ENCODE measurements around the gene PDE6B. TPM values are rescaled to one million over a fixed set of nuclear protein-coding genes. Genes with fewer than 3 reads are reported as not detected.
"Not testable (repeated sequence)": the region's sequence is repeated elsewhere in the genome, so short reads cannot be mapped to it uniquely, and the experiment has no call there.

PDE6B gene
- total and polyA plus RNA-seq, 4 donors: 1.1 to 4.0 (median 2.1) TPM

DNA sequence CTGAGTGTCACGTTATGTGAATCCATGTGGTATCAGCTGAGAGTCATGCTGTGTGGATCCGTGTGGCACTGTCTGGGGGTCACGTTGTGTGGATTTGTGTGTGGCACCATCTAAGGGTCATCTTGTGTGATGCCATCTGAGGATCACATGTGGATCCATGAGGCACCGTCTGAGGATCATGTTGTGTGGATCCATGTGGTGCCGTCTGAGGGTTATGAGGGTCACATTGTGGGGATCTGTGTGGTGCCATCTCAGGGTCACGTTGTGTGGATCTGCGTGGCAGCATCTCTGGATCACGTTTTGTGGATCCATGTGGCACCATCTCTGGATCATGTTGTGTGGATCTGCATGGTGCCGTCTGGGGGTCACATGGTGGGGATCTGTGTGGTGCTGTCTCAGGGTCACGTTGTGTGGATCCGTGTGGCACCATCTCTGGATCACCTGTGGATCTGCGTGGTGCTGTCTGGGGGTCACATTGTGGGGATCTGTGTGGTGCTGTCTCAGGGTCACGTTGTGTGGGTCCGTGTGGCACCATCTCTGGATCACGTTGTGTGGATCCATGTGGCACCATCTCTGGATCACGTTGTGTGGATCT, 6.9 kb downstream of the PDE6B start:
- WGBS, 2 donors: 90% methylated on average over 16 of the region's 16 CpGs
- Histone ChIP-seq H3K27ac (ENCODE audit: low read depth in 1 of 2, low read length in 2 of 2) (no peak overlapping the region), H3K27me3 (ENCODE audit: control insufficient read depth in 1 of 2, insufficient read depth in 2 of 2, low read length in 1 of 2) (no peaks in the 10 kb centered on the region), H3K4me3 (ENCODE audit: low read length in 2 of 2) (no peak overlapping the region), H3K36me3 (ENCODE audit: control insufficient read depth in 1 of 2, insufficient read depth in 2 of 2, low read length in 1 of 2) (no peaks in the 10 kb centered on the region), H3K4me1 (ENCODE audit: control insufficient read depth in 1 of 2, insufficient read depth in 2 of 2, low read length in 2 of 2) (no peaks in the 10 kb centered on the region), H3K9me3 (ENCODE audit: control insufficient read depth, low read length) (peaks cover 3% of the 10 kb centered on the region)
- intact Hi-C loops (cut with DNase I): no loop called here
- DNase-seq: peak; percentile 24 to 48
- no peak for ATAC-seq (ENCODE audit: low FRiP score)

DNA sequence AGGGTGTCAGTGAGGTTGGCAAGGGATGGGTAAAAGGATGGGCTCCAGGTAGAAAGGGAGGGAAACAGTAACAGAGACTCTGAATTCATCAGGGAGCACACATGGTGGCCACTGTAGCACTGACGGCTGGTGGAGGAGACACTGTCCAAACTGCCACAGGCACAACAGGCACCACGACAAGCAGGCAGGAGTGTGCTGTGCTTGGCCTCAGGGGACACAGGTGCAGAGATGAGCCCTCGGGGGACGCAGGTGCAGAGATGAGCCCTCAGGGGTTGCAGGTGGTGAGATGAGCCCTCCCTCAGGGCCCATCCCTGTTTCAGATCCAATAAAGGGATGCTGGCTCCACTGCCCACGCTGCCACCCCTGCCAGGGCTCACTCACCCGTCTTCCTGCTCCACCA, 7.6 kb downstream of the PDE6B start:
- H3K9me3 ChIP-seq (ENCODE audit: control insufficient read depth, low read length): peaks cover 3% of the 10 kb centered on the region
- H3K4me3 ChIP-seq (ENCODE audit: low read length in 2 of 2): no peak overlapping the region
- no peaks in the 10 kb centered on the region for H3K36me3 ChIP-seq (ENCODE audit: control insufficient read depth in 1 of 2, insufficient read depth in 2 of 2, low read length in 1 of 2)
- DNase-seq (peak; percentile 15 to 42), ATAC-seq (ENCODE audit: low FRiP score) (no peak)
- H3K27me3 ChIP-seq (ENCODE audit: control insufficient read depth in 1 of 2, insufficient read depth in 2 of 2, low read length in 1 of 2): no peaks in the 10 kb centered on the region
- H3K27ac ChIP-seq (ENCODE audit: low read depth in 1 of 2, low read length in 2 of 2): no peak overlapping the region
- WGBS, 2 donors: 90 to 91% methylated on average over 6 of the region's 6 CpGs
- H3K4me1 ChIP-seq (ENCODE audit: control insufficient read depth in 1 of 2, insufficient read depth in 2 of 2, low read length in 2 of 2): no peaks in the 10 kb centered on the region
- intact Hi-C loops (cut with DNase I): no loop called here

- ATAC-seq (ENCODE audit: low FRiP score): no peak
- H3K27ac ChIP-seq (ENCODE audit: low read depth in 1 of 2, low read length in 2 of 2): no peak overlapping the region
These were observed 8.0 kb downstream of the PDE6B start for GRCh38 chr4:633406-633805.

DNA sequence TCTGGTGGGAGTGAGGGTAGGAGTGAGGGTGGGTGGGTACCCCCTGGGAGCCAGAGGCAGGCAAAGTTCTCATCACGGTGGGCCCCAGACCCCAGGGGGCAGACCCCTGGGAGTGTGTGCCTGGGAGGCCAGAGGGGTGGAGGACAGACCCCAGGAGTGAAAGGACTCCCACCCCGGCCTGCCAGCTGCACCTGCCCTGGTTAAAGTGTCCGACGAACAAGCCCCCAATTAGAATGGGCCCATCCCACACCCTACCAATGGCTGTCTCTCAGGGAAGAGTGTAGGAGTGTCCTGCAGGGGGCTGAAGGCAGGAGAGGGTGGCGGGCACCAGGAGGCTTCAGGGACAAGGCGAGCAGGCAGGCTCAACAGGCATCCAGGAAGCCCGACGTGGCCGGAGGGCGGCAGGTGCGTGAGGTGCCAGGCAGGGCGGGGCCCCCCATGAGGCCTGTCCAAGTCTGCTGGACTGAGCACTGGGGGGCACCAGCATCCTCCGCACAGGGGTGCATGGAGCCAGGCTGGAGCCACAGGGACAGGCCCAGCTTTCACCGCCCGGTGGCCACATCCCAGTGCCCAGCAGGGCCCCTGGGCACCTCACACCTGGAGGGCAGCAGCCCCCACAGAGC, 8.7 kb downstream of the PDE6B start:
- Histone ChIP-seq H3K36me3 (ENCODE audit: control insufficient read depth in 1 of 2, insufficient read depth in 2 of 2, low read length in 1 of 2) (no peaks in the 10 kb centered on the region), H3K4me3 (ENCODE audit: low read length in 2 of 2) (no peak overlapping the region), H3K9me3 (ENCODE audit: control insufficient read depth, low read length) (peaks cover 3% of the 10 kb centered on the region), H3K4me1 (ENCODE audit: control insufficient read depth in 1 of 2, insufficient read depth in 2 of 2, low read length in 2 of 2) (no peaks in the 10 kb centered on the region), H3K27me3 (ENCODE audit: control insufficient read depth in 1 of 2, insufficient read depth in 2 of 2, low read length in 1 of 2) (no peaks in the 10 kb centered on the region), H3K27ac (ENCODE audit: low read depth in 1 of 2, low read length in 2 of 2) (no peak overlapping the region)
- 71 to 76% methylated on average over 15 of the region's 15 CpGs for WGBS, 2 donors
- intact Hi-C loops (cut with DNase I): no loop called here
- no peak for ATAC-seq (ENCODE audit: low FRiP score)
- peak; percentile 29 to 45 for DNase-seq

More at GRCh38 chr4:633406-633805, 8.0 kb downstream of the PDE6B start:
- H3K4me1 ChIP-seq (ENCODE audit: control insufficient read depth in 1 of 2, insufficient read depth in 2 of 2, low read length in 2 of 2): no peaks in the 10 kb centered on the region
- H3K9me3 ChIP-seq (ENCODE audit: control insufficient read depth, low read length): peaks cover 3% of the 10 kb centered on the region
- H3K4me3 ChIP-seq (ENCODE audit: low read length in 2 of 2): no peak overlapping the region
- WGBS, 2 donors: 45 to 55% methylated on average over 9 of the region's 9 CpGs
- peak; percentile 26 to 45 for DNase-seq
- H3K36me3 ChIP-seq (ENCODE audit: control insufficient read depth in 1 of 2, insufficient read depth in 2 of 2, low read length in 1 of 2): no peaks in the 10 kb centered on the region
- intact Hi-C loops (cut with DNase I): no loop called here
- no peaks in the 10 kb centered on the region for H3K27me3 ChIP-seq (ENCODE audit: control insufficient read depth in 1 of 2, insufficient read depth in 2 of 2, low read length in 1 of 2)

DNA sequence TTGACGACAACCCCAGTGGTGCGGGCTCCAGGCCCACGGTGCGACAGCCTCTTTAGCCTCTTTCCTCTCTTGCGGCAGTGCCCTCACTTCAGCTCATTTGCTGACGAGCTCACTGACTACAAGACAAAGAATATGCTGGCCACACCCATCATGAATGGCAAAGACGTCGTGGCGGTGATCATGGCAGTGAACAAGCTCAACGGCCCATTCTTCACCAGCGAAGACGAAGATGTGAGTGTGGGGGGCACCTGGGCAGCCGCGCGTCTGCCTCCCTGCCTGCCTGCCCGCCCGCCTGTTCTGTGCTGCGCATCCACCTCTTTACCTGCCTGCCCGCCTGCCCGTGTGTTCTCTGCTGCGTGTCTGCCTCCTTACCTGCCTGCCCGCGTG, 9.2 kb downstream of the PDE6B start:
- no peak for ATAC-seq (ENCODE audit: low FRiP score)
- no peaks in the 10 kb centered on the region for H3K4me1 ChIP-seq (ENCODE audit: control insufficient read depth in 1 of 2, insufficient read depth in 2 of 2, low read length in 2 of 2)
- H3K36me3 ChIP-seq (ENCODE audit: control insufficient read depth in 1 of 2, insufficient read depth in 2 of 2, low read length in 1 of 2): no peaks in the 10 kb centered on the region
- no peaks in the 10 kb centered on the region for H3K27me3 ChIP-seq (ENCODE audit: control insufficient read depth in 1 of 2, insufficient read depth in 2 of 2, low read length in 1 of 2)
- 74 to 80% methylated on average over 17 to 23 of the region's 23 CpGs for WGBS, 2 donors
- intact Hi-C loops (cut with DNase I): no loop called here
- DNase-seq: peak; percentile 27 to 50
- no peak overlapping the region for H3K27ac ChIP-seq (ENCODE audit: low read depth in 1 of 2, low read length in 2 of 2)
- H3K4me3 ChIP-seq (ENCODE audit: low read length in 2 of 2): no peak overlapping the region
- peaks cover 3% of the 10 kb centered on the region for H3K9me3 ChIP-seq (ENCODE audit: control insufficient read depth, low read length)

GRCh38 chr4:635066-635835, 9.9 kb downstream of the PDE6B start:
- H3K36me3 ChIP-seq (ENCODE audit: control insufficient read depth in 1 of 2, insufficient read depth in 2 of 2, low read length in 1 of 2); intact Hi-C loops (cut with DNase I); H3K4me3 ChIP-seq (ENCODE audit: low read length in 2 of 2); H3K27ac ChIP-seq (ENCODE audit: low read depth in 1 of 2, low read length in 2 of 2); H3K4me1 ChIP-seq (ENCODE audit: control insufficient read depth in 1 of 2, insufficient read depth in 2 of 2, low read length in 2 of 2); H3K27me3 ChIP-seq (ENCODE audit: control insufficient read depth in 1 of 2, insufficient read depth in 2 of 2, low read length in 1 of 2); ATAC-seq (ENCODE audit: low FRiP score); H3K9me3 ChIP-seq (ENCODE audit: control insufficient read depth, low read length): not testable (repeated sequence)
- WGBS, 2 donors: 91 to 93% methylated on average over 41 to 46 of the region's 46 CpGs
- DNase-seq: peak; percentile 11 to 45

DNA sequence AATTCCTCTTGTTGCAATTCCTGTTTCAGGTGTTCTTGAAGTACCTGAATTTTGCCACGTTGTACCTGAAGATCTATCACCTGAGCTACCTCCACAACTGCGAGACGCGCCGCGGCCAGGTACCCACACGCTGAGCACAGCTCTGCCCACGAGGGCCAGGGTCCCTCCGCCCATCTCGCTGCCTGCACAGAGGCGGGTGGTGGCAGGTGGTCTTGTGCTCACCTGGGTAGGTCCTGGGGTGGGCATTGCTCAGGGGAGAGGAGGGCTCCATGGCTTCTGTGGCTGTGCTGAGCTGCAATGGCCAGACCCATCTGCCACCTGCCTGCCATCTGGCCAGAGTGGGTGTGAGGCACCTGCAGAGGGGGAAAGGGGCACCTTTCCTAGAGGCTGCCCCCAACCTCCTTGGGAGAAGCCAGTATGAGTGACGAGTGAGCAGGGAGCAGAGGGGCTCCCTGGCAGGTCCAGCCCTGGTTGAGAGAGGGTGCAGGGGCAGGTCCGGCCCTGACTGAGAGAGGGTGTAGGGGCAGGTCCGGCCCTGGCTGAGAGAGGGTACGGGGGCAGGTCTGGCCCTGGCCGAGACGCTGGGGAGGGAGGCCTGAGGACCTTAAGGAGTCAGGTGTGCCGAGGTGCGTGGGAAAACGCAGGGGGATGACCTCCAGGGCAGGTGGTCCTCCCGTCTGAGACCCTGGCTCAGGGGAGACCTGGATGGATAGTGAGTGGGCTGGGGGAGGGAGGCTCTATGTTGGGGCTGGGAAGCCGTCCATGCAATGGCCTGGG, 10.7 kb downstream of the PDE6B start:
- DNase-seq (peak; percentile 35 to 66), ATAC-seq (ENCODE audit: low FRiP score) (no peak)
- Histone ChIP-seq H3K27ac (ENCODE audit: low read depth in 1 of 2, low read length in 2 of 2) (no peak overlapping the region), H3K4me3 (ENCODE audit: low read length in 2 of 2) (no peak overlapping the region), H3K36me3 (ENCODE audit: control insufficient read depth in 1 of 2, insufficient read depth in 2 of 2, low read length in 1 of 2) (no peaks in the 10 kb centered on the region), H3K4me1 (ENCODE audit: control insufficient read depth in 1 of 2, insufficient read depth in 2 of 2, low read length in 2 of 2) (no peaks in the 10 kb centered on the region), H3K27me3 (ENCODE audit: control insufficient read depth in 1 of 2, insufficient read depth in 2 of 2, low read length in 1 of 2) (no peaks in the 10 kb centered on the region), H3K9me3 (ENCODE audit: control insufficient read depth, low read length) (peaks cover 3% of the 10 kb centered on the region)
- intact Hi-C loops (cut with DNase I): no loop called here
- WGBS, 2 donors: 84 to 87% methylated on average over 20 to 22 of the region's 22 CpGs

GRCh38 chr4:636628-637159, 11.3 kb downstream of the PDE6B start:
- Histone ChIP-seq H3K4me3 (ENCODE audit: low read length in 2 of 2) (no peak overlapping the region), H3K9me3 (ENCODE audit: control insufficient read depth, low read length) (peaks cover 3% of the 10 kb centered on the region), H3K27ac (ENCODE audit: low read depth in 1 of 2, low read length in 2 of 2) (no peak overlapping the region), H3K36me3 (ENCODE audit: control insufficient read depth in 1 of 2, insufficient read depth in 2 of 2, low read length in 1 of 2) (no peaks in the 10 kb centered on the region), H3K4me1 (ENCODE audit: control insufficient read depth in 1 of 2, insufficient read depth in 2 of 2, low read length in 2 of 2) (no peaks in the 10 kb centered on the region), H3K27me3 (ENCODE audit: control insufficient read depth in 1 of 2, insufficient read depth in 2 of 2, low read length in 1 of 2) (no peaks in the 10 kb centered on the region)
- DNase-seq (peak; percentile 17 to 48), ATAC-seq (ENCODE audit: low FRiP score) (no peak)
- WGBS, 2 donors: 56 to 61% methylated on average over 13 of the region's 13 CpGs
- intact Hi-C loops (cut with DNase I): no loop called here
